GM21515 (cell line): ENCODE data around the gene NECTIN2.
"Not testable (repeated sequence)": the region's sequence is repeated elsewhere in the genome, so short reads cannot be mapped to it uniquely, and the experiment has no call there.

ENCODE experiments used
- ATAC-seq: cut with Tn5 transposase; IDR thresholded peaks from one replicate; pipeline ENCODE4 v1.9.1; 2021; ENCODE audit not compliant: unreplicated experiment

Gene NECTIN2

DNA sequence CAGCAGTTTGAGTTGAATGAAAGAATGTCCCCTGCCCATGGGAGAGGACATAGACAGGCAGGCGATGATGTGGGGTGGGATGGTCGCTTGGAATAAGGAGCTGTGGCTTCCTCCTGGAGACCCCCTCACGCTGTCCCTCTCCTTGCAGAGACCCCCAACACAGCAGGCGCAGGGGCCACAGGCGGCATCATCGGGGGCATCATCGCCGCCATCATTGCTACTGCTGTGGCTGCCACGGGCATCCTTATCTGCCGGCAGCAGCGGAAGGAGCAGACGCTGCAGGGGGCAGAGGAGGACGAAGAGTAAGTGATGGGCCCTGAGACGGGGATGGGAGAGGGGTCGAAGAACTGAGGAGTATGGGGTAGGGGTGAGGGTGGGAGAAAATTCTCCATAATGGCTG is 36.0 kb downstream of the NECTIN2 start:
- ATAC-seq = no peak

DNA sequence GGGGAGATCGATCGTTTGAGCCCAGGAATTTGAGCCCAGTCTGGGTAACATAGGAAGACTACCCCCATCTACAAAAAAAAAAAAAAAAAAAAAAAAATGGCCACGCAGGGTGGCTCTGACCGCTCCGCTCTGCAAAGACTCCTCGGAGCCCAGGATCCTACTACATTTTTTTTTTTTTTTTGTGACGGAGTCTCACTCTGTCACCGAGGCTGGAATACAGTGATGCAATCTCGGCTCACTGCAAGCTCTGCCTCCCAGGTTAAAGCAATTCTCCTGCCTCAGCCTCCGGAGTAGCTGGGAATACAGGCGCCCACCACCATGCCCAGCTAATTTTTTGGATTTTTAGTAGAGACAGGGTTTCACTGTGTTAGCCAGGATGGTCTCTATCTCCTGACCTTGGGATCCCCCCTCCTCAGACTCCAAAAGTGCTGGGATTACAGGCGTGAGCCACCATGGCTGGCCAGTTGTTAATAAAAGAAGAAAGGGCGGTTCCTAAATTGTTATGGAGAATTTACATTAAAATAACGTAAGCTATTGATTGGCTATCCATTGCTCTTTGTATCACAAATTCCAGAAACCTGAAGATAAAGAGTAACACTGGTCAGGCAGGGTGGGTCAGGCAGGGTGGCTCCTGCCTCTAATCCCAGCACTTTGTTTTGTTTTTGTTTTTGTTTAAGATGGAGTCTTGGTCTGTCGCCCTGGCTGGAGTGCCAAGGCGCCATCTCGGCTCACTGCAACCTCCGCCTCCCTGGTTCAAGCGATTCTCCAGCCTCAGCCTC is 36.7 kb downstream of the NECTIN2 start:
- not testable (repeated sequence) for ATAC-seq

DNA sequence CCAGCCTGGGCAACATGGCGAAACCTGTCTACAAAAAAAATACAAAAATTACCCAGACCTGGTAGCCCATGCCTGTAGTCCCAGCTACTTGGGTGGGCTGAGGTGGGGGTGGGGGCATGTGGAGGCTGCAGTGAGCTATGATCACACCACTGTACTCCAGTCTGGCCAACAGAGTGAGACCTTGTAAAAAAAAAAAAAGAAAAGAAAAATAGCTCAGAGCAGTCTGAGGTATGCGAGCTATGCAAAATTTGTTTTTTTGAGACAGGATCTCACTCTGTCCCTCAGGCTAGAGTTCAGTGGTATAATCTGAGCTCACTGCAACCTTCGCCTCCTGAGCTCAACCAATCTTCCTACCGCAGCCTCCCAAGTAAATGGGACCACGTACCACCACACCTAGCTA is 37.8 kb downstream of the NECTIN2 start:
- ATAC-seq = no peak

DNA sequence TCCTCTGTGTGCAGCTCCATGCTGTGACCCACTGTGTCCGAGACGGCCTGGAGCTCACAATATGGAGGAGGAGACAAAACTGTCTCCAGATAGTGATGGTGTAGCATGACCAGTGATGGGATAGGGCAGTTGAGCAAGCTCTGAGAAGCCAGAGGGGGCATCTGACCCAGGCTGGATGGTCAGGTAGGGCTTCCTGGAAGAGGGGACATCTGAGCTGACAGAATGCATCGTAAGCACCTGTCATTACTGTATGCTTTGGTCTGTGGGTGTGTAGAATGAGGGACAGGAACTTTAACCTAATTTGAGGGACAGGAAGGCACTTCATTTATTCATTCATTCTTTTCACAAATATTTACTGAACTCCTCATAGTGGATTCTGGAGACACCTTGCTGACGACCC is 38.5 kb downstream of the NECTIN2 start:
- no peak for ATAC-seq

DNA sequence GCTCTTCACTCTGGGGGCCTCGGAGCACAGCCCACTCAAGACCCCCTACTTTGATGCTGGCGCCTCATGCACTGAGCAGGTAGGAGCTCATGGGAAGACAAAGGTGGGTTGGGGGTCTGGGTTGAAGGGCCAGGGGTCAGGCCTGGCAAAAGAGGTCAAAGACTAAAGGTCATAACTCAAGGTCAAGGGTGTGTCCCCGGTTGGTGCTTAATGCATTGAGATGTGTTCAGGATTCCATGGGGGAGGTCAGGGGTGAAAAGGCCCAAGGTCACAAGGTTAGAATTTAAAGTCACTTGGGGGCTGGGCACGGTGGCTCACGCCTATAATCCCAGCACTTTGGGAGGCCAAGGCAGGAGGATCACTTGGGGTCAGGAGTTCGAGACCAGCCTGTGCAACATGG is 40.0 kb downstream of the NECTIN2 start:
- no peak for ATAC-seq

DNA sequence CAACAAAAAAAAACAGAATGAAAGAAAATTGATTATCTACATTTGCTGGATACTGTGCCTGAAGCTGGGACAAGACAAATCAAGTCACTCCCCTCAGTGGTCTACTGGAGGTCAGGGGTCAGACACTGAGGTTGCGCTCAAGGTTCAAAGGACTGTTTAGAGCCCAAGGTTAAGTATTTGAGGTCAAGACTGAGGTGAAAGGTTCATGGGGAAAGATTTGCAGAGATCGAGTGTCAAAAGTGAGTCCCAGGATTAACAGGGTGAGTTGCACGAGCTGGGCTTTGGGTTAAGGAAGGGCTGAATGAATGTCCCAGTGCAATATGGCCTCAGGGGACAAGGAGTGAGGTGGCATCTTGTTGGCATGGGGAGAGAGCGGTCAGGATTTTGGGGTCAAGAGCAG is 41.6 kb downstream of the NECTIN2 start:
- ATAC-seq = no peak

DNA sequence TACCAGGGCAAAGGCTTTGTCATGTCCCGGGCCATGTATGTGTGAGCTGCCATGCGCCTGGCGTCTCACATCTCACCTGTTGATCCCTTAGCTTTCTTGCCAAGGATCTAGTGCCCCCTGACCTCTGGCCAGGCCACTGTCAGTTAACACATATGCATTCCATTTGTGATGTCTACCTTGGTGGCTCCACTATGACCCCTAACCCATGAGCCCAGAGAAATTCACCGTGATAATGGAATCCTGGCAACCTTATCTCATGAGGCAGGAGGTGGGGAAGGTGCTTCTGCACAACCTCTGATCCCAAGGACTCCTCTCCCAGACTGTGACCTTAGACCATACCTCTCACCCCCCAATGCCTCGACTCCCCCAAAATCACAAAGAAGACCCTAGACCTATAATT is 42.2 kb downstream of the NECTIN2 start:
- not testable (repeated sequence) for ATAC-seq

DNA sequence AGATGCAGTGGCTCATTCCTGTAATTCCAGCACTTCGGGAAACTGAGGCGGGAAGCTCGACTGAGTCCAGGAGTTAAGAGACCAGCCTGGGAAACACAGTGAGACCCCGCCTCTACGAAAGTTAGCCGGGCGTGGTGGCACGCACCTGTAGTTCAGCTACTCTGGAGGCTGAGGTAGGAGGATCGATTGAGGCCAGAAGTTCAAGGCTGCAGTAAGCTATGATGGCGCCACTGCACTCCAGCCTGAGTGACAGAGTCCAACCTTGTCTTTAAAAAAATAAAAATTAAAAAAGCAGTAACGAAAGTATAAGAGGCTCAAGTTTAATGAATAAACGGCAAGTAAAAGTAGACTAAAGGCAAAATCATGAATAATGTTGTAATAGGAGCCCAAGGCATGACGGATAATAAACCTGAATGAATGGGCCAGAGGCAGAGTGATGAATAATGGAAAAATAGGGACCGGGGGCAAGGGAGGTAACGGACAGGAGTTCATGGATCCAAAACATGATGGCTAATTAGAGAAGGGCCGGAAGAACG is 43.8 kb downstream of the NECTIN2 start:
- ATAC-seq = no peak

DNA sequence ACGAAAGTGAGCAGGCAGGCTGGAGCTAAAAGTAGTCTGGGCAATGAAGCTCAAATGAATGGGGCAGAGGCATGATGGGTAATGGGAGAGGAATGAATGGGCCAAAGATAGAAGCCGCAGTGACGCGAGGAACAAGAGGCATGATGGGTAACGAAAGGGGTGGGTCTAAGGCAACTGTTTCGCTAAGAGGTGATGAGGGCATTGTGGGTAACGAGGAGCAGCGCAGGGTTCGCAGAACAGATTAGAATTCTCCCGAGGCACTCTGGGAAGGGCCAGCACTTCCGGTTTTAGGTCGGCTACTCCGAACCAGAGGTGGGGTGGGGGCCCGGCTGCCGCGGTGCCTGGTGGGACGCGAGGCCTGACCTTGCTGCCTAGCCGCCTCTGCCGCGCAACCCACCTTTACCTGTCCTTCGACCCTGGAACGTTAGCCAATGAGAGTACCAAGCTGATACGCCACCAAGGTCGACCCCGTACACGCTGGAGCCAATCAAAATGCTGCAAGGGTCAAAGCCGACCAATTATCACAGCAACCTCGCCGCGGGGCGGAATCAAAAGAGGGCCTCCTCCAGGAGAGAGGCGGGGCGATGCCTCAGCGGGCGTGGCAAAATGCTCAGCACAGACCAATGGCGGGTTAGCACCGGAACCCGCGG is 44.4 kb downstream of the NECTIN2 start:
- peak; percentile 79 for ATAC-seq

DNA sequence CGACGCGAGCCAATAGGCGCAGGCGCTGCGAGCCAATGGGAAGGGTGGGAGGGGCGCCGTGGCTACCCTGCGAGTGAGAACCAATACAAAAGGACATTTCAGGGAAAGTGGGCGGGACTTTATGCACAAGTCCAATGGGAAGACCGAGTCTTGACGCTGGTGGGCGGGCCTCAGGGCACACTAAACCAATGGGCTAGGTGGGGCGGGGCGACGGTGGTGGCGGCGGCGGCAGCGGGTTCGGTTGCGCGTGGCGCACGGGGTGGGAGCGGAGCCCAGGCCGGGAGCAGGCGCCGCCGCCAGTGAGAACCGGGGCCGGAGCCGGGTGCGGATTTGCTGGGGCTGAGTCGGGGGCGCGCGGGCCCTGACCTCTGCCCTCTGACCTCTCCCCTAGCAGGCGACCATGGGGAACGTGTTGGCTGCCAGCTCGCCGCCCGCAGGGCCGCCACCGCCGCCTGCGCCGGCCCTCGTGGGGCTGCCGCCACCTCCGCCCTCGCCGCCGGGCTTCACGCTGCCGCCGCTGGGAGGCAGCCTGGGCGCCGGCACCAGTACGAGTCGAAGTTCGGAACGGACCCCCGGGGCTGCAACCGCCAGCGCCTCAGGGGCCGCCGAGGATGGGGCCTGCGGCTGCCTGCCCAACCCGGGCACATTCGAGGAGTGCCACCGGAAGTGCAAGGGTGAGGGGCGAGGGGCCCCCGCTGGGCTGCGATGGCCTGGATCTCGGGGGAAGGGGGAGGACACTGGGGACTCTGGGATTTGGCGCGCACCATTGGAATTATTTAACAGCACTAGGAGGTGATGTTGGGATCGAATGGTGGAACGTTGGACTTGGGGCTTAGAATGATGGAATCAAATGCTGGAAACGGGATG is 45.2 kb downstream of the NECTIN2 start, which contains the start of gene TOMM40:
Gene TOMM40, plus strand, starts transcription at position 239 of the 867 bp plus-strand sequence. Its CDS starts 162 bp downstream, at position 401.
- ATAC-seq = peak; percentile 64

DNA sequence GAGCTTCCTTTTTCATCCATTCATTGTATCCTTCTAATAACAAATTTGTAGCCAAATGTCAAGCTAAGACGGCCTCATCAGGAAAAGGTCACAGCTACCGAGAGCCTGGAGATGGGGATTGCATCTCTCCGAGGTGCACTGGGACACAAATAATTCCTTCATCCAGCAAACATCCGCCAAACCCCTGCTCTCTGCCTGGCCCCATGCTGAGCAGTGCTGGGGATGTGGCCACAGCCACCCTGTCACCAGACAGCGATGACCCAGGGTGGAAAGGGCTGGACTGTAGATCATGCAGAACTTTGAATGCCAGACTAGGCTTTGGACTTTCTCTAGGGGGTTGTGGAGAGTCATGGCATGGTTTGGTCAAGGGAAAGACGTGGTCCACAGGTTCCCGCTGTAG is 46.8 kb downstream of the NECTIN2 start:
- ATAC-seq = no peak

DNA sequence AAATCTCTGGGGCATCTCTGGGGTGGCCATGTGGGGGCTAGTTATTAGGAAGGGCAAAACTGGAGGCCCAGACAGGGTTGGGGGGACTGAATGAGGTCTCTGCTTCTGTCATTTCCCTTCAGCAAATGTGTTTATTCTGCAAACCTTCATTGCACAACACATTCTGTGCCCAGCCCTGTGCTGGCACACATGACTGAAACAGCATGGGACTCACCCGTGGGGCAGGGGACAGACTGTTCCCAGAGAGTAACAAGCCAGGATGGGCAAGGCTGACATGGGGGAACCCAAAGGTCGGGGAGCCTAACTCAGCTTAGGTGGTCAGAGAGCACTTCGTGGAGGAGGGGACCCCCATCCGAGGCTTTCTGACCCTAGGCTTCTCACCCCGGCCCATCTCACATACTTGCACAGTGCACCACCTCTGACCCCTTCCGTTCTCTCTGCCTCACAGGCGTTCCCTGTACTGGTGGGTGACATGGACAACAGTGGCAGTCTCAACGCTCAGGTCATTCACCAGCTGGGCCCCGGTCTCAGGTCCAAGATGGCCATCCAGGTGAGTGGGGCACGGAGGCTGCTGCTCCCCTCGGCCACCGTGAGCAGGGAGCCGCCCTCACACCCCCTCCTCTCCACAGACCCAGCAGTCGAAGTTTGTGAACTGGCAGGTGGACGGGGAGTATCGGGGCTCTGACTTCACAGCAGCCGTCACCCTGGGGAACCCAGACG is 47.4 kb downstream of the NECTIN2 start:
- no peak for ATAC-seq

DNA sequence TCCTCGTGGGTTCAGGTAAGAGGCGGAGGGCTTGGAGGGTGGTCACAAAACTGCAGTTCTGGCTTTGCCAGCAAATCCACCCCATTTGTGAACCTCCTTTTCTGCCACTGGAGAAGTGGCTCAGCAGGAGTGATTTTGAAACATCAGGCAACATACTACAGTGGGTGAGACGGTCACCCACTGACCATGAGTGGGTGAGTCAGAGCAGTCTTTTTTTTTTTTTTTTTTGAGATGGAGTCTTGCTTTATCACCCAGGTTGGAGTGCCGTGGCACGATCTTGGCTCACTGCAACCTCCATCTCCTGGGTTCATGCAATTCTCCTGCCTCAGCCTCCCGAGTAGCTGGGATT is 47.9 kb downstream of the NECTIN2 start:
- no peak for ATAC-seq

DNA sequence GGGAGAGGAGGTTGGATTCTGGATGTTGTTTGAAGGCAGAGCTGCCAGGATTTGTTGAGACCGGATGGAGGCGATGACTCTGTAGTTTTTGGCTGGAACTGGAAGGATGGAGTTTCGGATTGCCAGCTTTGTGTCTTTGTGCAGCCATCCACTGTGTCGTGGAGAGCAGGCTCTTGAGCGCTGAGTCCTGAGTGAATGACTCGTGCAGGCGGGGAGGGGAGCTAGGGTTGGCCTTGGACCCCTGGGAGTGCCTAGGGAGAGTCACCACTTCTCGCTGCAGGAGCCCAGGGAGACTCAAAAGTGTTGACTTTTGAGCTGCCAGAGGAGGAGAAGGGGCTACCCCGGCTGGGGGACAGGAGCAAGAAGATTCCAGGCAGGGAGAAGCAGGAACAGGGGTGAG is 48.8 kb downstream of the NECTIN2 start:
- no peak for ATAC-seq

DNA sequence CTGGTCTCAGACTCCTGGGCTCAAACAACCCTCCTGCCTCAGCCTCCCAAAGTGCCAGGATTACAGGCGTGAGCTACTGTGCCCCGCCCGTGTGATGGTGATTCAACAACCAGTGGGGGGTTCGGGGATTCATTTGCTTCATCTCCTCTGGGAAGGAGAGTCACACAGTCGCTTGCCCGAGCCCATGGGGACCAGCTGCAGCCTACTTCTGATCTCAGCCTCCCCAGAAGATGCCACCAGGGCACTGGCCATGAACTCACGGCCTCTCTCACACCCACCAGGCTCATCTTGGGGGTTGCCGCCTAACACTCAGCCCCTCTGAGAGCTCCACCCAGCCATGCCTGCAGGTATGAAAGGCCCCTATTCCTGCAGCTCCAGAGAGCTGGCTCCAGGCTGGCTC is 51.7 kb downstream of the NECTIN2 start:
- ATAC-seq = no peak

DNA sequence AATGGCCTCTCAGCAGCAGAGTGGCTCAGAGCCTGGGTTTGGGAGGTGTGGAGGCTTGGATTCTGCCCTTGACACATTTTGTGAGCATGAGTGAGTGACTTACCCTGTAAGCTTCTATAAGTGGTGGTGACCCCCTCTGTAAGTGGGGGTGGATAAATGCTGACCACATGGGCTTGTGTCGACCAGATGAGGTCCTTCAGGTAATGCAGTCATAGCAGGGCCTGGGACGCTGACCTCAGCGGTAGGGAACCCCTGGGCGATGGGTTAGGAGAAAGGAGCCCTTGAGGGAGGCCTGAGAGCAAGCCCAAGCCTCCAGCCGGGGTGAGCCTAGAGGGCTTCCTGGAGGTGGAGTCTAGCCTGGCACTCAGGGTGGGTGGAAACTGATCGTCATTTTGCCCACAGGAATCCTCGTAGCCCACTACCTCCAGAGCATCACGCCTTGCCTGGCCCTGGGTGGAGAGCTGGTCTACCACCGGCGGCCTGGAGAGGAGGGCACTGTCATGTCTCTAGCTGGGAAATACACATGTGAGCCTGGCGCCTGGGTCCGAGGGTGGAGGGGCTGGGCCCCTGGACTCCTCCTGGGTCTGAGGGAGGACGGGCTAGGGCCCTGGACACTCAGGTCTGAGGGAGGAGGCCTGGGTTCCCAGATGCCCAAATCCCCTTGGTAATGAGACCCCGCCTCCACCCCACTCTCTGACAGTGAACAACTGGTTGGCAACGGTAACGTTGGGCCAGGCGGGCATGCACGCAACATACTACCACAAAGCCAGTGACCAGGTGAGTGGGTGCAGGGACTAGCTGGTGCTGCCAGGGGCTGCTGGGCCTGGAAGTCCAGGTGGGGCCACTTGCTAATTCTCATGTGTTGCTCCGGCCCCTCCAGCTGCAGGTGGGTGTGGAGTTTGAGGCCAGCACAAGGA is 54.5 kb downstream of the NECTIN2 start:
- no peak for ATAC-seq

DNA sequence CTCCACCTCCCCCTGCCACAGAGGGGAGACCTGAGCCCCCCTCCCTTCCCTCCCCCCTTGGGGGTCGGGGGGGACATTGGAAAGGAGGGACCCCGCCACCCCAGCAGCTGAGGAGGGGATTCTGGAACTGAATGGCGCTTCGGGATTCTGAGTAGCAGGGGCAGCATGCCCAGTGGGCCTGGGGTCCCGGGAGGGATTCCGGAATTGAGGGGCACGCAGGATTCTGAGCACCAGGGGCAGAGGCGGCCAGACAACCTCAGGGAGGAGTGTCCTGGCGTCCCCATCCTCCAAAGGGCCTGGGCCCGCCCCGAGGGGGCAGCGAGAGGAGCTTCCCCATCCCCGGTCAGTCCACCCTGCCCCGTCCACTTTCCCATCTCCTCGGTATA is 57.1 kb downstream of the NECTIN2 start:
- ATAC-seq = no peak

DNA sequence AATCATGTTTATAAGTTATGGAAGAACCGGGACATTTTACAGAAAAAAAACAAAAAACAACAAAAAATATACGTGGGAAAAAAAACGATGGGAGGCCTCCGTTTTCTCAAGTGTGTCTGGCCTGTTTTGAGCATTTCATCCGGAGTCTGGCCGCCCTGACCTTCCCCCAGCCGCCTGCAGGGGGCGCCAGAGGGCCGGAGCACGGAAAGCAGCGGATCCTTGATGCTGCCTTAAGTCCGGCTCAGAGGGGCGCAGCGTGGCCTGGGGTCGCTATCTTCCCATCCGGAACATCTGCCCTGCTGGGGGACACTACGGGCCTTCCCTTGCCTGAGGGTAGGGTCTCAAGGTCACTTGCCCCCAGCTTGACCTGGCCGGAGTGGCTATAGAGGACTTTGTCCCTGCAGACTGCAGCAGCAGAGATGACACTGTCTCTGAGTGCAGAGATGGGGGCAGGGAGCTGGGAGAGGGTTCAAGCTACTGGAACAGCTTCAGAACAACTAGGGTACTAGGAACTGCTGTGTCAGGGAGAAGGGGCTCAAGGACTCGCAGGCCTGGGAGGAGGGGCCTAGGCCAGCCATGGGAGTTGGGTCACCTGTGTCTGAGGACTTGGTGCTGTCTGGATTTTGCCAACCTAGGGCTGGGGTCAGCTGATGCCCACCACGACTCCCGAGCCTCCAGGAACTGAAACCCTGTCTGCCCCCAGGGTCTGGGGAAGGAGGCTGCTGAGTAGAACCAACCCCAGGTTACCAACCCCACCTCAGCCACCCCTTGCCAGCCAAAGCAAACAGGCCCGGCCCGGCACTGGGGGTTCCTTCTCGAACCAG is 57.7 kb downstream of the NECTIN2 start:
- ATAC-seq = no peak

DNA sequence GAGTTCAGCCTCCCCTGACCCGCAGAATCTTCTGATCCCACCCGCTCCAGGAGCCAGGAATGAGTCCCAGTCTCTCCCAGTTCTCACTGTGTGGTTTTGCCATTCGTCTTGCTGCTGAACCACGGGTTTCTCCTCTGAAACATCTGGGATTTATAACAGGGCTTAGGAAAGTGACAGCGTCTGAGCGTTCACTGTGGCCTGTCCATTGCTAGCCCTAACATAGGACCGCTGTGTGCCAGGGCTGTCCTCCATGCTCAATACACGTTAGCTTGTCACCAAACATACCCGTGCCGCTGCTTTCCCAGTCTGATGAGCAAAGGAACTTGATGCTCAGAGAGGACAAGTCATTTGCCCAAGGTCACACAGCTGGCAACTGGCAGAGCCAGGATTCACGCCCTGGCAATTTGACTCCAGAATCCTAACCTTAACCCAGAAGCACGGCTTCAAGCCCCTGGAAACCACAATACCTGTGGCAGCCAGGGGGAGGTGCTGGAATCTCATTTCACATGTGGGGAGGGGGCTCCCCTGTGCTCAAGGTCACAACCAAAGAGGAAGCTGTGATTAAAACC is 58.4 kb downstream of the NECTIN2 start:
- no peak for ATAC-seq
